MM.1S (cell line): Measurements from ENCODE around the gene SLC8B1.

Experiments
- CTCF ChIP-seq: fragments of 300-600 bp; sonication (generic); IDR thresholded peaks from 2 replicates; pipeline ENCODE4 v1.5.1; 2016; ENCODE audit warnings: antibody characterized with exemption, low read length, mixed read lengths
- EZH2phosphoT487 ChIP-seq: fragments of 300-600 bp; sonication (generic); IDR thresholded peaks from 2 replicates; pipeline ENCODE4 v1.6.1; 2018; ENCODE audit warnings: antibody characterized with exemption, low read length

DNA sequence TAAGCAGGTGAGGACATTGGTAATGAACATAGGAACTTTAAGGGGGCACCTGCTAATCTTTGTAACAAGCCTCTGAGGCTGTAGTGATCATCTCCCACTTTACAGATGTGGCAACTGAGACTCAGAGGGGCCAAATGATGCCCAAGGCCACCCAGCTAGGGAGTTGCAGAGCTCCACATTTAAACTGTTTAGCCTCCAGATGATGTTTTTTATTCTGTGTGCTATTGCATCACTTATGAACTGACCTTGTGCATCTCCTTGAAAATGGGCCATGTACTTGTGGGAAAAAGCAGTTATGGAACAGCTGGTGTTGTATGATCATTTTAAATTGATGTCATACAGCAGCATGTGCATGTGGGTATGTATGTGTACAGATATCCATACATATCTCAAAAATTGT lies 72.2 kb downstream of the SLC8B1 start:
- no peak for TF ChIP-seq CTCF
- no peak for TF ChIP-seq EZH2phosphoT487
